Stimulated activated CD8-positive, alpha-beta memory T cell treated with anti-CD3 and anti-CD28 coated beads, Interleukin-7, amount 100 ng/mL, for 1 hour (primary cell): ENCODE measurements around the gene DENR.

Experiments
- DNase-seq, 2 donors: peaks; one replicate each; pipeline ENCODE4 v3.0.0-alpha.2; 2020; ENCODE audit warnings: low read depth in 2 of 2

Gene DENR

GRCh38 chr12:122820138-122820537 is 67.5 kb downstream of the DENR start:
- DNase-seq, result no peak
